AG09319 (cell line): Measurements from ENCODE around the gene MITF.
"Not testable (repeated sequence)": the region's sequence is repeated elsewhere in the genome, so short reads cannot be mapped to it uniquely, and the experiment has no call there.

Source experiments
- DNase-seq: peaks from one replicate; pipeline ENCODE4 v3.0.0-alpha.2; 2010; ENCODE audit warnings: low read depth; ENCODE audit errors: extremely low read depth
- TF ChIP-seq, protein P1 (sequence below): IDR thresholded peaks from 2 replicates; pipeline ENCODE4 v1.5.1; 2011; ENCODE audit warnings: low read depth, mild to moderate bottlenecking, inconsistent platforms, low read length, moderate library complexity

Gene MITF

GRCh38 chr3:69900331-69900730 lies 161.1 kb downstream of the MITF start:
- DNase-seq: no peak

DNA sequence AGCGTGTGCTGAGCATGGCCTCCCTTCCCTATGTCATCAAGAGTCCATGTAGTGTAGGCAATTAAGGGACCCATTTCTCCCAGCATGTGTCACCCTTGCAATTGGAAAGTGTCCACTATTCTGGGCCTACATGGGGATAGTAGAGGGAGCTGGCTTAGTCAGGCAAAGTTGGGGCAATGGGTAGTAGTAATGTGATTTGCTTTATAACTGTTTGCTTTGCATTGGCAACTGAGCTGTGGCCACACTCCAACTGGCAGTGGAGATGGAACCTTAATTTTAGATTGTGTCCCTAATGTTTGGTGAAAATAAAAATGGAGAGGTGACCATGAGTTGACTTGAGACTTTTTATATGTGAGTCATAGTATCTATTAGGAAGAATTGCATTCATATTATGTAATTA lies 162.5 kb downstream of the MITF start:
- TF ChIP-seq, protein P1, sequence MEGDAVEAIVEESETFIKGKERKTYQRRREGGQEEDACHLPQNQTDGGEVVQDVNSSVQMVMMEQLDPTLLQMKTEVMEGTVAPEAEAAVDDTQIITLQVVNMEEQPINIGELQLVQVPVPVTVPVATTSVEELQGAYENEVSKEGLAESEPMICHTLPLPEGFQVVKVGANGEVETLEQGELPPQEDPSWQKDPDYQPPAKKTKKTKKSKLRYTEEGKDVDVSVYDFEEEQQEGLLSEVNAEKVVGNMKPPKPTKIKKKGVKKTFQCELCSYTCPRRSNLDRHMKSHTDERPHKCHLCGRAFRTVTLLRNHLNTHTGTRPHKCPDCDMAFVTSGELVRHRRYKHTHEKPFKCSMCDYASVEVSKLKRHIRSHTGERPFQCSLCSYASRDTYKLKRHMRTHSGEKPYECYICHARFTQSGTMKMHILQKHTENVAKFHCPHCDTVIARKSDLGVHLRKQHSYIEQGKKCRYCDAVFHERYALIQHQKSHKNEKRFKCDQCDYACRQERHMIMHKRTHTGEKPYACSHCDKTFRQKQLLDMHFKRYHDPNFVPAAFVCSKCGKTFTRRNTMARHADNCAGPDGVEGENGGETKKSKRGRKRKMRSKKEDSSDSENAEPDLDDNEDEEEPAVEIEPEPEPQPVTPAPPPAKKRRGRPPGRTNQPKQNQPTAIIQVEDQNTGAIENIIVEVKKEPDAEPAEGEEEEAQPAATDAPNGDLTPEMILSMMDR: no peak
- DNase-seq: no peak

More at GRCh38 chr3:69900331-69900730, 161.1 kb downstream of the MITF start:
- TF ChIP-seq, protein P1: no peak

- DNase-seq: no peak
- TF ChIP-seq, protein P1: no peak
These were observed 163.1 kb downstream of the MITF start for GRCh38 chr3:69902386-69902785.

GRCh38 chr3:69906351-69906966 lies 167.2 kb downstream of the MITF start:
- TF ChIP-seq, protein P1: no peak
- DNase-seq: no peak

- no peak for DNase-seq
- TF ChIP-seq, protein P1: no peak
These were observed 168.3 kb downstream of the MITF start for GRCh38 chr3:69907554-69907953.

- not testable (repeated sequence) for DNase-seq
These were observed 170.6 kb downstream of the MITF start for GRCh38 chr3:69909859-69910258.

GRCh38 chr3:69913422-69913821 lies 174.2 kb downstream of the MITF start:
- TF ChIP-seq, protein P1: no peak
- DNase-seq: no peak

GRCh38 chr3:69914395-69914794 lies 175.1 kb downstream of the MITF start:
- no peak for DNase-seq
- TF ChIP-seq, protein P1: no peak
